ENCODE measurements around the gene TCF21.
"Not testable (repeated sequence)": the region's sequence is repeated elsewhere in the genome, so short reads cannot be mapped to it uniquely, and the experiment has no call there.

The TCF21 gene

GRCh38 chr6:133890711-133891148 is 1.8 kb downstream of the TCF21 start:
- no peak for DNase-seq

GRCh38 chr6:133891149-133891926 is 2.4 kb downstream of the TCF21 start:
- no peak for DNase-seq

- DNase-seq: no peak
These were observed 3.3 kb downstream of the TCF21 start for GRCh38 chr6:133891927-133892812.

- no peak for DNase-seq
These were observed 4.1 kb downstream of the TCF21 start for GRCh38 chr6:133892813-133893691.

GRCh38 chr6:133893946-133894345 is 5.0 kb downstream of the TCF21 start:
- no peak for DNase-seq

- DNase-seq: no peak
These were observed 5.5 kb downstream of the TCF21 start for GRCh38 chr6:133894369-133894768.

GRCh38 chr6:133894795-133895358 is 6.0 kb downstream of the TCF21 start:
- DNase-seq: no peak

- no peak for DNase-seq
These were observed 6.8 kb downstream of the TCF21 start for GRCh38 chr6:133895573-133896343.

- DNase-seq: no peak
These were observed 7.4 kb downstream of the TCF21 start for GRCh38 chr6:133896344-133896721.

GRCh38 chr6:133898263-133898662 is 9.3 kb downstream of the TCF21 start:
- DNase-seq: no peak

GRCh38 chr6:133899556-133899955 is 10.6 kb downstream of the TCF21 start:
- DNase-seq: peak; percentile 37

- no peak for DNase-seq
These were observed 14.9 kb downstream of the TCF21 start for GRCh38 chr6:133903855-133904254.

GRCh38 chr6:133906050-133906449 is 17.1 kb downstream of the TCF21 start:
- DNase-seq: no peak

GRCh38 chr6:133916650-133917151 is 27.8 kb downstream of the TCF21 start:
- DNase-seq: peak; percentile 68

- no peak for DNase-seq
These were observed 28.9 kb downstream of the TCF21 start for GRCh38 chr6:133917781-133918180.

- DNase-seq: peak; percentile 41
These were observed 29.5 kb downstream of the TCF21 start for GRCh38 chr6:133918208-133918930.

GRCh38 chr6:133919362-133919761 is 30.4 kb downstream of the TCF21 start:
- DNase-seq: no peak

- peak; percentile 45 for DNase-seq
These were observed 32.4 kb downstream of the TCF21 start for GRCh38 chr6:133921249-133921859.

GRCh38 chr6:133923938-133924593 is 35.2 kb downstream of the TCF21 start:
- peak; percentile 44 for DNase-seq

GRCh38 chr6:133931221-133931620 is 42.3 kb downstream of the TCF21 start:
- DNase-seq: not testable (repeated sequence)
